BLaER1 treated with 17β-estradiol and CSF1 and Interleukin-3, amounts not matched to agents 10 nM and 100 nM (cell line): ENCODE data around the gene BBS7.
A peak's percentile ranks its signal among the peaks of the same experiment; 100 is the strongest.

Experiments used
- H3K27ac ChIP-seq, 11 experiments: shearing (Covaris generic); formaldehyde crosslinking; 2 replicates each; pipeline ENCODE4 v1.8.1; 2022
- H3K27me3 ChIP-seq, 11 experiments: shearing (Covaris generic); formaldehyde crosslinking; 2 replicates each; pipeline ENCODE4 v1.8.1; 2022
- H3K36me3 ChIP-seq, 11 experiments: shearing (Covaris generic); formaldehyde crosslinking; 2 replicates each; pipeline ENCODE4 v1.8.1; 2022
- H3K4me1 ChIP-seq, 10 experiments: shearing (Covaris generic); formaldehyde crosslinking; 2 replicates each; pipeline ENCODE4 v1.8.1; 2022
- H3K4me2 ChIP-seq, 11 experiments: shearing (Covaris generic); formaldehyde crosslinking; 2 replicates each; pipeline ENCODE4 v1.8.1; 2022
- H3K4me3 ChIP-seq, 10 experiments: shearing (Covaris generic); formaldehyde crosslinking; 2 replicates each; pipeline ENCODE4 v1.8.1; 2022
- H3K9ac ChIP-seq, 11 experiments: shearing (Covaris generic); formaldehyde crosslinking; 2 replicates each; pipeline ENCODE4 v1.8.1; 2022
- H3K9me3 ChIP-seq, 11 experiments: shearing (Covaris generic); formaldehyde crosslinking; replicated peaks in 1 of 11; 2 replicates each; pipeline ENCODE4 v1.8.1; 2022
- H4K20me1 ChIP-seq, 11 experiments: shearing (Covaris generic); formaldehyde crosslinking; 2 replicates each; pipeline ENCODE4 v1.8.1; 2022
- Cebpa-rat ChIP-seq, 11 experiments: shearing (Covaris generic); IDR thresholded peaks; 2 replicates each; pipeline ENCODE4 v1.8.1; 2022

BBS7 gene

DNA sequence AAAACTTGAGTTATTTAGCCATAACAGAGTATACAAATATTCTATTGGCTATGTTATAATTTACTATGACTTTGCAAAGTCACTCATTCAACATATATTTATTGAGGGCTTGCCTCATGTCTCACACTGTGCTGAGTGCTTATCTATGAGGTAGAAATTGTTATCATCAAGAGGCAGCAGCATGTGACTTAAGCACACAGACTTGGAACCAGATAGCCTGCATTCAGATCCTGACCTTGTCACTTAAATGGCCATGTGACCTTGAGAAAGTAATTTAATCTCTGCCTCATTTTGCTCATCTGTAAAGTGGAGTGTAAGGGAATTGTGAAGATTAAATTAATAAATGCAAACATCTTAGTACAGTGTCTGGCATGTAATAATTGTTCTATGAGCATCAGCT is 79.3 kb downstream of the BBS7 start:
- H3K9ac ChIP-seq, result no peak overlapping the region
- no peak overlapping the region for H3K4me3 ChIP-seq
- H3K27me3 ChIP-seq, result no peaks in the 10 kb centered on the region
- no peak overlapping the region for H3K4me2 ChIP-seq
- H3K4me1 ChIP-seq, result peaks cover 0 to 5% (median 0%) of the 10 kb centered on the region in 10 experiments; a peak in 3 of 20 replicates
- no peak overlapping the region for H3K27ac ChIP-seq
- H3K9me3 ChIP-seq, result no peaks in the 10 kb centered on the region
- no peak for TF ChIP-seq Cebpa-rat (IDR thresholded peaks at IDR 0.05)
- no peaks in the 10 kb centered on the region for H4K20me1 ChIP-seq
- H3K36me3 ChIP-seq, result no peaks in the 10 kb centered on the region

- H3K9ac ChIP-seq, result no peak overlapping the region
- no peak overlapping the region for H3K27ac ChIP-seq
- H3K4me3 ChIP-seq, result no peak overlapping the region
- H3K27me3 ChIP-seq, result no peaks in the 10 kb centered on the region
- peaks cover 0 to 3% (median 0%) of the 10 kb centered on the region in 10 experiments; a peak in 1 of 20 replicates for H3K4me1 ChIP-seq
- no peak overlapping the region for H3K4me2 ChIP-seq
- H4K20me1 ChIP-seq, result no peaks in the 10 kb centered on the region
- TF ChIP-seq Cebpa-rat (IDR thresholded peaks at IDR 0.05), result no peak
- H3K36me3 ChIP-seq, result no peaks in the 10 kb centered on the region
- no peaks in the 10 kb centered on the region for H3K9me3 ChIP-seq
These were observed 80.1 kb downstream of the BBS7 start for GRCh38 chr4:121789960-121790829.

GRCh38 chr4:121789455-121789854 is 80.8 kb downstream of the BBS7 start:
- Histone ChIP-seq H4K20me1 (no peaks in the 10 kb centered on the region), H3K4me2 (no peak overlapping the region; a peak in 1 of 22 replicates), H3K4me1 (peaks cover 0 to 3% (median 0%) of the 10 kb centered on the region in 10 experiments; a peak in 1 of 20 replicates), H3K36me3 (no peaks in the 10 kb centered on the region), H3K27me3 (no peaks in the 10 kb centered on the region), H3K9ac (no peak overlapping the region), H3K9me3 (peaks cover 0 to 2% (median under 1%) of the 10 kb centered on the region in 11 experiments; a peak in 3 of 22 replicates), H3K4me3 (no peak overlapping the region), H3K27ac (no peak overlapping the region)
- no peak for TF ChIP-seq Cebpa-rat (IDR thresholded peaks at IDR 0.05)

DNA sequence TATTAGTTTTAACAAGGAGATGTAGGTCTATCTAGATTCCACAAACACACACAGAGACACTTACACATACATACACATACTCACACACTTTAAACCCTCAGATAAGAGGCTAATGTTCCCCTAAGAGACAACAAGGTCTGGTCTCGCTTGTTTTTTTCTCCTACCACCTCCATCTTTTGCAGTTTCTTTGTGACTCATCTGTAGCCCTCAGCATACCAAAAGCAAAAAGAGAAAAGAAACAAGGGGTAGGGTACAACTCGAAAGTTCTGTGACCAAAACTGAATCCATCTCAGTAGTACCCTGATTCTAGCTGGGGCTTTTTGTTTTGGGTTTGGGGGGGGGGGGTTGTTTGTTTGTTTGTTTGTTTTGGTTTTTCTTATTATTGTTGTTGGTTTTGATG is 81.4 kb downstream of the BBS7 start:
- no peak for TF ChIP-seq Cebpa-rat (IDR thresholded peaks at IDR 0.05)
- Histone ChIP-seq H3K27me3 (no peaks in the 10 kb centered on the region), H3K4me2 (no peak overlapping the region; a peak in 1 of 22 replicates)

DNA sequence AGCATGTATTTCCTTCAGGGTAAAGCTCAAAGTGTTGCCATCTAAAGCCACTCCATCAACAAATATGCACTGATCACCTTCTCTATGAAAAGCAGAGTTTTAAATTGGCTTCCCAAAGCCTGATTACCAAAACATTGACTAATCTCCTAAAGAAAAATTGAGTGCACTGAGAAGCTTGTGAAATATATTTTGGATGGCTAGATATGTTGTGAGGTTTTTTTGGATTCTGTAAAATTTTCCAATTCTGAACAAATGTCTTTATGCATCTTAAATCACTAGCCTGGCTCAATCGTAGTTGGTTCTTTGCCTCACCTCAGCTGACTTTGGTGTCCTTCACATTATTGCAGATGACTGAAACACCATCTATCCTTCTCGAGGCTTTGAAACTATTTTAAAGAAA is 84.1 kb downstream of the BBS7 start:
- H3K4me3 ChIP-seq, result no peak overlapping the region
- no peak overlapping the region for H3K9ac ChIP-seq
- H3K9me3 ChIP-seq, result peaks cover 0 to 6% (median 4%) of the 10 kb centered on the region in 11 experiments; a peak in 4 of 22 replicates
- no peak for TF ChIP-seq Cebpa-rat (IDR thresholded peaks at IDR 0.05)
- H3K36me3 ChIP-seq, result no peaks in the 10 kb centered on the region
- H3K27me3 ChIP-seq, result no peaks in the 10 kb centered on the region
- peaks cover 0 to 8% (median 0%) of the 10 kb centered on the region in 10 experiments; a peak in 3 of 20 replicates for H3K4me1 ChIP-seq
- no peak overlapping the region for H3K4me2 ChIP-seq
- H3K27ac ChIP-seq, result no peak overlapping the region
- H4K20me1 ChIP-seq, result no peaks in the 10 kb centered on the region

More for the DNA sequence above, 81.4 kb downstream of the BBS7 start:
- H4K20me1 ChIP-seq, result no peaks in the 10 kb centered on the region
- H3K9me3 ChIP-seq, result peaks cover 0 to 6% (median 4%) of the 10 kb centered on the region in 11 experiments; a peak in 4 of 22 replicates
- no peaks in the 10 kb centered on the region for H3K36me3 ChIP-seq
- no peak overlapping the region for H3K9ac ChIP-seq
- no peak overlapping the region for H3K4me3 ChIP-seq
- peaks cover 0 to 3% (median 0%) of the 10 kb centered on the region in 10 experiments; a peak in 1 of 20 replicates for H3K4me1 ChIP-seq
- H3K27ac ChIP-seq, result no peak overlapping the region

- H3K27me3 ChIP-seq, result no peaks in the 10 kb centered on the region
- H3K9ac ChIP-seq, result no peak overlapping the region
- no peak overlapping the region for H3K4me3 ChIP-seq
- H3K9me3 ChIP-seq, result peaks cover 0 to 6% (median 4%) of the 10 kb centered on the region in 11 experiments; a peak in 4 of 22 replicates
- no peak overlapping the region for H3K4me2 ChIP-seq
- peaks cover 0 to 8% (median 0%) of the 10 kb centered on the region in 10 experiments; a peak in 3 of 20 replicates for H3K4me1 ChIP-seq
- H3K27ac ChIP-seq, result no peak overlapping the region
- H4K20me1 ChIP-seq, result no peaks in the 10 kb centered on the region
- H3K36me3 ChIP-seq, result no peaks in the 10 kb centered on the region
- no peak for TF ChIP-seq Cebpa-rat (IDR thresholded peaks at IDR 0.05)
These were observed 84.8 kb downstream of the BBS7 start for GRCh38 chr4:121785479-121785878.

DNA sequence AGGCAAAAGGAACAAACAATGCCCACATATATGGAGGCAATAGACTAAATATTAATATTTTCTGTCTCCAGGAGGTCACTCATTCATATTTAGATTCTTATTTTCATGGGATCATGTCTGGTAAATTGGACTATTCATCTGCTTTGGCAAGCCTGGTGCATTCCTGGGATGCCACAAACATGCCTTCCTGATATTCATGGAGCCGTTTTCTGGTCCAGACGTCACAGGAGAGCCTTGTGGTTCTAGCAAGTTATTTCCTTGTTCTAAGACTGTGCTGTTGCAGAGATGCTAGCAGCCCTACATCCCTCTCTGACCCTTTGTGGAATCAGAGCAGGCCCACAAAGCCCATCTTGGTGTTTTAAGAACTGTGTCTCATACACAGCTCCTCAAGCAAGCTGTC is 85.3 kb downstream of the BBS7 start:
- no peak overlapping the region for H3K4me2 ChIP-seq
- no peaks in the 10 kb centered on the region for H4K20me1 ChIP-seq
- no peaks in the 10 kb centered on the region for H3K27me3 ChIP-seq
- no peak overlapping the region for H3K27ac ChIP-seq
- H3K9me3 ChIP-seq, result peaks cover 0 to 6% (median 4%) of the 10 kb centered on the region in 11 experiments; a peak in 4 of 22 replicates
- no peak overlapping the region for H3K9ac ChIP-seq
- TF ChIP-seq Cebpa-rat (IDR thresholded peaks at IDR 0.05), result no peak
- no peak overlapping the region for H3K4me3 ChIP-seq
- peaks cover 0 to 8% (median 0%) of the 10 kb centered on the region in 10 experiments; a peak in 3 of 20 replicates for H3K4me1 ChIP-seq
- H3K36me3 ChIP-seq, result no peaks in the 10 kb centered on the region

GRCh38 chr4:121784401-121784800 is 85.9 kb downstream of the BBS7 start:
- no peak for TF ChIP-seq Cebpa-rat (IDR thresholded peaks at IDR 0.05)
- H3K36me3 ChIP-seq, result no peaks in the 10 kb centered on the region
- H3K4me3 ChIP-seq, result no peak overlapping the region
- H3K27me3 ChIP-seq, result no peaks in the 10 kb centered on the region
- no peak overlapping the region for H3K9ac ChIP-seq
- H3K9me3 ChIP-seq, result peaks cover 0 to 6% (median 4%) of the 10 kb centered on the region in 11 experiments; a peak in 4 of 22 replicates
- no peak overlapping the region for H3K27ac ChIP-seq
- peaks cover 0 to 8% (median 0%) of the 10 kb centered on the region in 10 experiments; a peak in 3 of 20 replicates for H3K4me1 ChIP-seq
- H4K20me1 ChIP-seq, result no peaks in the 10 kb centered on the region
- H3K4me2 ChIP-seq, result no peak overlapping the region

GRCh38 chr4:121783210-121783609 is 87.1 kb downstream of the BBS7 start:
- Histone ChIP-seq H3K4me3 (no peak overlapping the region), H4K20me1 (no peaks in the 10 kb centered on the region)
- TF ChIP-seq Cebpa-rat (IDR thresholded peaks at IDR 0.05), result no peak

More at GRCh38 chr4:121783210-121783609, 87.1 kb downstream of the BBS7 start:
- no peaks in the 10 kb centered on the region for H3K27me3 ChIP-seq
- H3K4me2 ChIP-seq, result peak overlapping the region in 3 of 11 experiments; percentile 9 to 18 (median 16); a peak in 2 of 22 replicates
- H3K36me3 ChIP-seq, result no peaks in the 10 kb centered on the region
- H3K9me3 ChIP-seq, result peaks cover 0 to 6% (median 4%) of the 10 kb centered on the region in 11 experiments; a peak in 4 of 22 replicates
- H3K27ac ChIP-seq, result no peak overlapping the region
- H3K9ac ChIP-seq, result no peak overlapping the region
- H3K4me1 ChIP-seq, result peaks cover under 1 to 8% (median 1%) of the 10 kb centered on the region in 10 experiments; a peak in 15 of 20 replicates
